GM06990 (cell line): Measurements from ENCODE around the gene GNG7.
A peak's percentile ranks its signal among the peaks of the same experiment; 100 is the strongest.
"Not testable (repeated sequence)": the region's sequence is repeated elsewhere in the genome, so short reads cannot be mapped to it uniquely, and the experiment has no call there.

Source experiments
- DNase-seq: peaks from one replicate; pipeline ENCODE4 v3.0.0-alpha.2; 2011; ENCODE audit not compliant: insufficient read length; ENCODE audit errors: extremely low read depth
- H3K27me3 ChIP-seq: replicated peaks from 2 replicates; pipeline ENCODE4 v1.6.0; 2011; ENCODE audit warnings: low read length; ENCODE audit not compliant: control insufficient read depth, insufficient read depth
- H3K36me3 ChIP-seq: 2 replicates; pipeline ENCODE4 v1.5.1; 2011; ENCODE audit warnings: low read length; ENCODE audit not compliant: control insufficient read depth, insufficient read depth
- H3K4me3 ChIP-seq: replicated peaks from 2 replicates; pipeline ENCODE4 v1.5.1; 2011; ENCODE audit warnings: low read depth, mild to moderate bottlenecking, control low read depth, low read length
- CTCF ChIP-seq: IDR thresholded peaks from 2 replicates; pipeline ENCODE4 v1.5.1; 2011; ENCODE audit warnings: low read length, control low read depth, mild to moderate bottlenecking, inconsistent platforms; ENCODE audit not compliant: insufficient read depth, poor library complexity, severe bottlenecking

The GNG7 gene

GRCh38 chr19:2533072-2533425 lies 169.4 kb downstream of the GNG7 start:
- TF ChIP-seq CTCF, result no peak
- DNase-seq, result no peak
- H3K36me3 ChIP-seq, result no peaks in the 10 kb centered on the region; the same call in 1 of the 2 replicates
- H3K27me3 ChIP-seq, result no peaks in the 10 kb centered on the region
- H3K4me3 ChIP-seq, result no peak overlapping the region

GRCh38 chr19:2532252-2533071 lies 170.0 kb downstream of the GNG7 start:
- no peak for DNase-seq
- Histone ChIP-seq H3K36me3 (no peaks in the 10 kb centered on the region; the same call in 1 of the 2 replicates), H3K4me3 (no peak overlapping the region), H3K27me3 (no peaks in the 10 kb centered on the region)
- TF ChIP-seq CTCF, result no peak

- H3K4me3 ChIP-seq, H3K36me3 ChIP-seq, DNase-seq, H3K27me3 ChIP-seq: not testable (repeated sequence)
Observed at GRCh38 chr19:2529942-2530341, 172.6 kb downstream of the GNG7 start.

GRCh38 chr19:2529473-2529918 lies 173.0 kb downstream of the GNG7 start:
- TF ChIP-seq CTCF, result no peak
- DNase-seq, result peak; percentile 54
- Histone ChIP-seq H3K27me3 (no peaks in the 10 kb centered on the region), H3K36me3 (no peaks in the 10 kb centered on the region; the same call in 1 of the 2 replicates), H3K4me3 (no peak overlapping the region)

GRCh38 chr19:2528675-2529101 lies 173.8 kb downstream of the GNG7 start:
- no peaks in the 10 kb centered on the region for H3K27me3 ChIP-seq
- H3K36me3 ChIP-seq, result no peaks in the 10 kb centered on the region; the same call in 1 of the 2 replicates
- TF ChIP-seq CTCF, result no peak
- no peak for DNase-seq
- H3K4me3 ChIP-seq, result no peak overlapping the region

- no peaks in the 10 kb centered on the region for H3K27me3 ChIP-seq
- no peak for DNase-seq
- no peak for TF ChIP-seq CTCF
Observed at GRCh38 chr19:2527686-2528085, 174.8 kb downstream of the GNG7 start.

More at GRCh38 chr19:2527686-2528085, 174.8 kb downstream of the GNG7 start:
- no peak overlapping the region for H3K4me3 ChIP-seq
- no peaks in the 10 kb centered on the region; the same call in none of the 2 replicates for H3K36me3 ChIP-seq
